Muscle layer of colon (tissue), 2 donors: ENCODE measurements around the gene B4GALT2.

ENCODE experiments used
- H3K27ac ChIP-seq: one replicate; pipeline ENCODE4 v1.7.0; 2013; ENCODE audit warnings: low read depth, mild to moderate bottlenecking, low read length, moderate library complexity
- H3K27me3 ChIP-seq, 2 donors: one replicate each; pipeline ENCODE4 v1.7.0; 2013; ENCODE audit warnings: low read length in 2 of 2, mild to moderate bottlenecking in 2 of 2; ENCODE audit not compliant: insufficient read depth in 2 of 2, control insufficient read depth in 1 of 2
- H3K36me3 ChIP-seq: one replicate; pipeline ENCODE4 v1.7.0; 2013; ENCODE audit warnings: mild to moderate bottlenecking, low read length; ENCODE audit not compliant: insufficient read depth
- H3K4me1 ChIP-seq: one replicate; pipeline ENCODE4 v1.7.0; 2013; ENCODE audit warnings: mild to moderate bottlenecking, low read length; ENCODE audit not compliant: insufficient read depth
- H3K4me3 ChIP-seq, 2 donors: one replicate each; pipeline ENCODE4 v1.7.0; 2013; ENCODE audit warnings: low read length in 2 of 2, low read depth in 1 of 2, mild to moderate bottlenecking in 1 of 2, moderate library complexity in 1 of 2
- H3K9ac ChIP-seq: one replicate; pipeline ENCODE4 v1.7.0; 2013; ENCODE audit warnings: low read length
- H3K9me3 ChIP-seq: one replicate; pipeline ENCODE4 v1.7.0; 2013; ENCODE audit warnings: mild to moderate bottlenecking, low read length
- donor health status: abdominal sarcoma.
- donor health status: Adenocarcinoma of cecum.

B4GALT2 gene, protein sequence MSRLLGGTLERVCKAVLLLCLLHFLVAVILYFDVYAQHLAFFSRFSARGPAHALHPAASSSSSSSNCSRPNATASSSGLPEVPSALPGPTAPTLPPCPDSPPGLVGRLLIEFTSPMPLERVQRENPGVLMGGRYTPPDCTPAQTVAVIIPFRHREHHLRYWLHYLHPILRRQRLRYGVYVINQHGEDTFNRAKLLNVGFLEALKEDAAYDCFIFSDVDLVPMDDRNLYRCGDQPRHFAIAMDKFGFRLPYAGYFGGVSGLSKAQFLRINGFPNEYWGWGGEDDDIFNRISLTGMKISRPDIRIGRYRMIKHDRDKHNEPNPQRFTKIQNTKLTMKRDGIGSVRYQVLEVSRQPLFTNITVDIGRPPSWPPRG

GRCh38 chr1:43978551-43979260 lies at the start of gene B4GALT2:
TSS of gene B4GALT2 (plus strand) at chr1:43979210. CDS start at chr1:43981161, 1,951 bp downstream.
- no peak within 1 kb of the TSS for H3K9ac ChIP-seq
- peaks cover 24% of the 10 kb centered on the region for H3K36me3 ChIP-seq
- no peaks in the 10 kb centered on the region for H3K27me3 ChIP-seq
- H3K4me1 ChIP-seq = peaks cover 52% of the 10 kb centered on the region
- H3K9me3 ChIP-seq = no peaks in the 10 kb centered on the region
- peak within 1 kb of the TSS; percentile 55 to 56 for H3K4me3 ChIP-seq
- H3K27ac ChIP-seq = peak within 1 kb of the TSS; percentile 38

DNA sequence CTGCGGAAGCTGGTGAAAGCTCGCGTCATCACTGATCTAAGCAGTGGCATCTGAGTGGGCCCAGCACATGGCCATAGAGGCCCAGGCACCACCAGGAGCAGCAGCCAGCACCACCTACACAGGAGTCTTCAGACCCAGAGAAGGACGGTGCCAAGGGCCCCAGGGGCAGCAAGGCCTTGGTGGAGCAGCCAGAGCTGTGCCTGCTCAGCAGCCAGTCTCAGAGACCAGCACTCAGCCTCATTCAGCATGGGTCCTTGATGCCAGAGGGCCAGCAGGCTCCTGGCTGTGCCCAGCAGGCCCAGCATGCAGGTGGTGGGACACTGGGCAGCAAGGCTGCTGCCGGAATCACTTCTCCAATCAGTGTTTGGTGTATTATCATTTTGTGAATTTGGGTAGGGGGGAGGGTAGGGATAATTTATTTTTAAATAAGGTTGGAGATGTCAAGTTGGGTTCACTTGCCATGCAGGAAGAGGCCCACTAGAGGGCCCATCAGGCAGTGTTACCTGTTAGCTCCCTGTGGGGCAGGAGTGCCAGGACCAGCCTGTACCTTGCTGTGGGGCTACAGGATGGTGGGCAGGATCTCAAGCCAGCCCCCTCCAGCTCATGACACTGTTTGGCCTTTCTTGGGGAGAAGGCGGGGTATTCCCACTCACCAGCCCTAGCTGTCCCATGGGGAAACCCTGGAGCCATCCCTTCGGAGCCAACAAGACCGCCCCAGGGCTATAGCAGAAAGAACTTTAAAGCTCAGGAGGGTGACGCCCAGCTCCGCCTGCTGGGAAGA lies 48.7 kb upstream of the B4GALT2 start:
- Histone ChIP-seq H3K4me3 (no peak overlapping the region), H3K9ac (no peak overlapping the region), H3K4me1 (peaks cover 25% of the 10 kb centered on the region), H3K27ac (no peak overlapping the region), H3K36me3 (peaks cover 8% of the 10 kb centered on the region), H3K9me3 (no peaks in the 10 kb centered on the region), H3K27me3 (peaks cover 11 to 12% of the 10 kb centered on the region in 2 donors)

DNA sequence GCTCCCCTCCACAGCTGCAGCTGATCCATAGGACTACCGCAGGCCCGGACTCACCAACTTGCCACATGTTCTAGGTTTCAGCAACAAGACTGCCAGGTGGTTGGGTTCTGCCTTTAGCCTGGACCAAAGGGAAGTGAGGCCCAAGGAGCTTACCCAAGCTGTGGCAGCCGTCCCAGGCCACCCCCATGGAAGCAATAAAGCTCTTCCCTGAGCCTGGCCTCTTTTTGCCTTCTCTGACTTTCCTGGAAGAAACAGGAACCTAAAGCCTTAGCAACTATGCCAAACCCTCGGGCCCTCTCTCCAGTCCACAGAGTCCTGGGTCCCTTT lies 48.1 kb upstream of the B4GALT2 start:
- no peaks in the 10 kb centered on the region for H3K9me3 ChIP-seq
- H3K4me3 ChIP-seq = no peak overlapping the region
- H3K27ac ChIP-seq = no peak overlapping the region

DNA sequence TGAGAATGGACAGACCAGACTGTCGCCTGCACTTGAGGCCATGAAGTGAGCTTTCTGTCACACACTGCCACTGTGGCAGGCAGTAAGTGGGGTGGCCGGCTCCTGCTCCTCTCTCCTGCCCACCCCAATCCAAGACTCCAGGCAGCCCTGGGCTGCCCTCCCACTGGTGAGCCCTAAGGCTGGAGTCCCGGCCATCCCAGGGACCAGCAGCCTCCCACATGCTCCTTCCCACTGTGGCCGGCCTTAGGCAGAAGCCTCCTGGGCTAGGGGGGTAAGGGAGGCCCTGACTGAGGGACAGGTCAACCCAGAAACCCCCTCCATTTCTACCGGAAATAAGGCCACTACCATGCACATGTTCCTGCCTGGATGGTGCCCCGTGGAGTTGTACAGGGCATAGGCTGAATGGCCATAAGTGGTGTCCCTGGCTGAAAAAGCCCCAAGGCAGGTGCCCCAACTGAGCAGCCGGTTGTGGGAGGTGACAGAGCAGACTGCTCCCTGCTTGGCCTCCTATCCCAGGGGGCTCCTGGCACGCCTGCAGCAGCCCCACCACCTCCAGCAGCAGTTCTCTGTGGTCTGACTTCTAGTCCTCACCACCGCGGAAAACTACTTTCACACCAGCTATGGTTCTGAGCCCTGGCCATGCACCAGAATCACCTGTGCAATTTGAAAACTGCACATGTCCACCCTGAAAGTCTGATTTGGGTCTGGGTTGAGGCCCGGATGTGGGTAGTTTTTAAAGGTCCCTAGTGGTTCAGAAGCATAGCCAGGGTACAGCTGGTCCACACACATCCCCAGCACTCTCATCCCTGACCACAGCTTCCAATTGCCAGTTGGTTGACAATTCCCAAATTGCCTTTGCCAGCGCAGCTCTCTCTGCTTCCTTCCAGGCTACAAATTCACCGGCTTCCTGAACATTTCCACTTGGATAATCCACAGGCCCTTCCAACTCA lies 47.0 kb upstream of the B4GALT2 start:
- Histone ChIP-seq H3K27ac (no peak overlapping the region), H3K36me3 (no peaks in the 10 kb centered on the region), H3K9me3 (no peaks in the 10 kb centered on the region), H3K27me3 (peaks cover 11 to 12% of the 10 kb centered on the region in 2 donors), H3K4me3 (no peak overlapping the region), H3K9ac (no peak overlapping the region), H3K4me1 (peaks cover 30% of the 10 kb centered on the region)

More for the DNA sequence above, 48.1 kb upstream of the B4GALT2 start:
- H3K27me3 ChIP-seq = peaks cover 11 to 12% of the 10 kb centered on the region in 2 donors
- H3K4me1 ChIP-seq = peaks cover 30% of the 10 kb centered on the region
- no peak overlapping the region for H3K9ac ChIP-seq
- peaks cover 2% of the 10 kb centered on the region for H3K36me3 ChIP-seq

GRCh38 chr1:43932786-43933385 lies 46.1 kb upstream of the B4GALT2 start:
- Histone ChIP-seq H3K9me3 (no peaks in the 10 kb centered on the region), H3K27me3 (peaks cover 11 to 12% of the 10 kb centered on the region in 2 donors), H3K9ac (no peak overlapping the region), H3K27ac (no peak overlapping the region), H3K4me3 (peak overlapping the region; percentile 41 to 45), H3K36me3 (no peaks in the 10 kb centered on the region), H3K4me1 (peaks cover 30% of the 10 kb centered on the region)

GRCh38 chr1:43933386-43934100 lies 45.5 kb upstream of the B4GALT2 start, which contains the start of gene ARTN:
TSS of gene ARTN (plus strand) at chr1:43933801. CDS start at chr1:43935657, 1,856 bp downstream.
- Histone ChIP-seq H3K27ac (no peak within 1 kb of the TSS), H3K36me3 (no peaks in the 10 kb centered on the region), H3K9ac (no peak within 1 kb of the TSS), H3K9me3 (no peaks in the 10 kb centered on the region), H3K4me3 (peak within 1 kb of the TSS; percentile 41 to 45), H3K4me1 (peaks cover 30% of the 10 kb centered on the region), H3K27me3 (peaks cover 11 to 12% of the 10 kb centered on the region in 2 donors)

DNA sequence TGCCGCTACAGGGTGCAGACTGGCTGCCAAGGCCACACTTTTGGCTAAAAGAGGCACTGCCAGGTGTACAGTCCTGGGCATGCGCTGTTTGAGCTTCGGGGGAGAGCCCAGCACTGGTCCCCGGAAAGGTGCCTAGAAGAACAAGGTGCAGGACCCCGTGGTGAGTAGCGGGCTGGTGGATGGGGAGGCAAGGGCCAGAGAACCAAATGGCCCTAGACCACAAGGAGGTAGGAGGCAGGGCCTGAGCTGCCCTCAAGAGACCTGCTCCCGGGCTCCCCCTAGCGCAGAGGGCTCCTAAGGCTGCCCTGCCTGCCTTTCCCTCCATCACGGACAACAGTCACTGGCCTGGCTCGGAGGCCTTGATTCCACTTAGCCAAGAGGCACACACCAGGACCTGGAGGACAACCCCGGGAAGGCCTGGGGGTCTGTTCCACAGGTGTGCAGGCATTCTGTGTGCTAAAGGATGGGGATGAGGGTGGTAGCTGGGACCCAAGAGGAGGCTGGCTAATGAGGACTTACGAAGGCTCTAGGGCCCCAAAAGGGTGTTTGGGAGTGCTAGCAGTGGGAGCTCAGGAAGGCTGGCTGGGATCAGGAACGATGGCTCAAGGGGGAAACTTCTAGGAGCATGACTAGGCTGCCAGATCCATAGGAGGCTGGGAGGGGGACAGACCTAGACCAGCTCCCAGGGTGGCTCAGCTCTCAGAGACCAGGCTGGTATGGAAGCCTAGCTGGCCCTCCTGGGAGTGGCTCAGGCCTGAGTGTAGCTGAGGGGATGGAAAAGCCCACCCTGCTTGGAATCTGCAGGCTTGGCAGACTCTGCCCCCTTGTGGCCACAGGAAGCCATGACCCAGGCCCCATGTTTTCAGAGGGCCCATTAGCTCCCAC lies 44.7 kb upstream of the B4GALT2 start:
- H3K9ac ChIP-seq = no peak overlapping the region

DNA sequence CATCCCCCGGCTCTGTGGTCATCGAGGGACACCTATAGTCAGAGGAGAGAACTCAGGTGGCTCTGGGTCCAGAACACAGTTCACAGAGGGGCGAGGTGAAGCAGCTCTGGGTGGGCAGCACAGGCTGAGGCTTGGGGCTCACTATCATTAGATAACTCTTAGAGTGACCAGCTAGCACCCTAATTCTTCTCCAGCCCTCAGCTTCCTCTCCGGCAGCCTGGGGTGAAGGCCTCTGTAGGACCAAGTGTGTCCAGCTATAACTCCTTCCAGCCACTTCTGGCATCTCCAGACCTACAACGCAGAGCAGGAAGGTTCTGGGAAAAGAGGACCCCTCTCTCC lies 44.1 kb upstream of the B4GALT2 start:
- no peak overlapping the region for H3K4me3 ChIP-seq
- H3K27me3 ChIP-seq = peaks cover 11 to 12% of the 10 kb centered on the region in 2 donors
- no peaks in the 10 kb centered on the region for H3K9me3 ChIP-seq
- no peak overlapping the region for H3K9ac ChIP-seq
- H3K36me3 ChIP-seq = no peaks in the 10 kb centered on the region
- H3K4me1 ChIP-seq = peaks cover 30% of the 10 kb centered on the region
- no peak overlapping the region for H3K27ac ChIP-seq

More for the DNA sequence above, 44.7 kb upstream of the B4GALT2 start:
- Histone ChIP-seq H3K4me1 (peaks cover 30% of the 10 kb centered on the region), H3K36me3 (no peaks in the 10 kb centered on the region), H3K4me3 (peak overlapping the region in 1 of 2 donors; percentile 45), H3K27ac (no peak overlapping the region), H3K9me3 (no peaks in the 10 kb centered on the region), H3K27me3 (peaks cover 11 to 12% of the 10 kb centered on the region in 2 donors)

DNA sequence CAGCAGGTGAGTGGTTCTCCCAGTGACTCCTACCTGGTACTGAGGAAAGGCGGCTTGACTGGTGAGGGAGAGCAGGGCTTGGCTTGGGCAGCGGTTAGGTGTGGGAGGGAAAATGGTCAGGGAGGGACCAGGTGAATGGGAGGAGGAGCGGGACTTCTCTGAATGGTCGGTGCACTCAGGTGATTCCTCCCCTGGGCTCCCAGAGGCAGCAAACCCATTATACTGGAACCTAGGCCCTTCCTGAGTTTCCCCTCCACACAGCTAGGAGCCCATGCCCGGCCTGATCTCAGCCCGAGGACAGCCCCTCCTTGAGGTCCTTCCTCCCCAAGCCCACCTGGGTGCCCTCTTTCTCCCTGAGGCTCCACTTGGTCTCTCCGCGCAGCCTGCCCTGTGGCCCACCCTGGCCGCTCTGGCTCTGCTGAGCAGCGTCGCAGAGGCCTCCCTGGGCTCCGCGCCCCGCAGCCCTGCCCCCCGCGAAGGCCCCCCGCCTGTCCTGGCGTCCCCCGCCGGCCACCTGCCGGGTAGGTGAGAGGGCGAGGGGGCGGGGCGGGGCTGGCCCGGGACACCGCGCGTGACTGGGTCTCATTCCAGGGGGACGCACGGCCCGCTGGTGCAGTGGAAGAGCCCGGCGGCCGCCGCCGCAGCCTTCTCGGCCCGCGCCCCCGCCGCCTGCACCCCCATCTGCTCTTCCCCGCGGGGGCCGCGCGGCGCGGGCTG lies 43.1 kb upstream of the B4GALT2 start:
- Histone ChIP-seq H3K9me3 (no peaks in the 10 kb centered on the region), H3K4me1 (peaks cover 30% of the 10 kb centered on the region), H3K4me3 (peak overlapping the region; percentile 15 to 58), H3K27me3 (peaks cover 11 to 12% of the 10 kb centered on the region in 2 donors), H3K9ac (no peak overlapping the region), H3K27ac (no peak overlapping the region), H3K36me3 (no peaks in the 10 kb centered on the region)
